GM19023 (cell line): ENCODE results near the gene HECTD2.
"Not testable (repeated sequence)": the region's sequence is repeated elsewhere in the genome, so short reads cannot be mapped to it uniquely, and the experiment has no call there.

Source experiments
- ATAC-seq: cut with Tn5 transposase; IDR thresholded peaks from one replicate; pipeline ENCODE4 v1.9.1; 2021; ENCODE audit warnings: mild to moderate bottlenecking, moderate library complexity; ENCODE audit not compliant: unreplicated experiment

HECTD2 gene

DNA sequence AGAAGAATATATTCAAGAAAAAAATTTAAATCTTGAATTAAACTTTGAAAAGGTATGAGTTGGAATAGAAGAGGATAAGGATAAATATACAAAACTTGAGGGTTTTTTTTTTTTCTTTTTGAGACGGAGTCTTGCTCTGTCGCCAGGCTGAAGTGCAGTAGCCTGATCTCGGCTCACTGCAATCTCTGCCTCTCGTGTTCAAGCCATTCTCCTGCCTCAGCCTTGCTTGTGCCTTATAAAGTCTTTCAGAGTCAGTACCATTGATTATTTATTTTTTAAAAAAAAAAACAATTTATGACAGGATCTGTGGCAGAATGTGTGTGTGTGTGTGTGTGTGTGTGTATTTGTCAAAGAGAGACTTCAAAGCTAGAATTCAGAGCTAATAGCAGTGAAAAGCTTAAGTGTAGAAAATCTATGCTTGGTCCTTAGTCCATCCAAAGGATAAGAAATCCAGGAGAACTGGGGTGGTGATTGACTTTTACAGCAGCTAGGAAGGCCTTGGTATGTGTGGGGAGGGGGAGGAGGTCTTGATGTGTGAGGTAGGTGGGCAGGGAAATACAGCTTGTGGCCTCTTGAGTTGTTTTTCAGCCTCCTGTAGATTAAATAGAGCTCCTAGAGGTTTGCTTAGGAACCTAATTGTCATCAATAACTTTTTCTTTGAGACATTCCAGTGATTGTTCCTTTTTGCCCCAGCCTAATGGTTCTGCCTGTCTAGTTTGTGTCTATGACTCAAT, 2.4 kb downstream of the HECTD2 start:
- ATAC-seq = no peak

DNA sequence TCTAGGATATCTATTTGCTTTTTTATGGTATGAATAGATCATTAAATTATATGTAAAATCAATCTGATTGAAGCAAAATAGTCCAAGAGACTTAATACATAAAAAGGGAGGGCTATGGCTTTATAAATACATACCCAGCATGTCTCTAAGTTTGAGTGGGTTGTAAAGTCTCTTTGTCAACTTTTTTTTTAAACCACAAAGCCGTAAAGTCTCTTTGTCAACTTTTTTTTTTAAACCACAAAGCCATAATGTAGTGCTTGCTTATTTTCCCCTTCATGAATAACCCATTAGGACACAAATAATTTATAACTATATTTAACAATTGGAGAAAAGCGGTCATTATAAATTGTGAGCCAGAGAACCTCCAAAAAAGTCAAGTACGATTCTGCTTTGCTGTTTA, 5.7 kb downstream of the HECTD2 start:
- no peak for ATAC-seq

DNA sequence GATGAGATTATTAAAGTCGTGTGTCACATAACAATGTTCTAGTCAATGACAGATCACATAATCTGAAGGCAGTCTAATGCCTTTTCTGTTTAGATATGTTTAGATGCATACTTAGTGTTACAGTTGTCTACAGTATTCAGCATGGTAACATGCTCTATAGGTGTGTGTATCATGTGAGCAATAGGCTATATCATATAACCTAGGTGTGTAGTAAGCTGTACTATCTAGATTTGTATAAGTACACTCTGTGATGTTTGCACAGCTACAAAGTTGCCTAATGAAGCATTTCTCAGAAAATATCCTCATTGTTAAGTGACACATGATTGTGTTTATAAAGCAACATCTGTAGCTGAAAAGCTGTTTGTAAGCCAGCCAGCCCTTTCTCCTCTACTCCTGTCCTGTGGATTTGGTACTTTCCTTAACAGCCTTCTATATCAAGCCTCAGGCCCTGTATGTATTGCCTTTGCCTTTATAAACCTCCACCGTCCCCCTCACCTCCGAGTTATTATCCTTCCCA, 6.3 kb downstream of the HECTD2 start:
- ATAC-seq = no peak

DNA sequence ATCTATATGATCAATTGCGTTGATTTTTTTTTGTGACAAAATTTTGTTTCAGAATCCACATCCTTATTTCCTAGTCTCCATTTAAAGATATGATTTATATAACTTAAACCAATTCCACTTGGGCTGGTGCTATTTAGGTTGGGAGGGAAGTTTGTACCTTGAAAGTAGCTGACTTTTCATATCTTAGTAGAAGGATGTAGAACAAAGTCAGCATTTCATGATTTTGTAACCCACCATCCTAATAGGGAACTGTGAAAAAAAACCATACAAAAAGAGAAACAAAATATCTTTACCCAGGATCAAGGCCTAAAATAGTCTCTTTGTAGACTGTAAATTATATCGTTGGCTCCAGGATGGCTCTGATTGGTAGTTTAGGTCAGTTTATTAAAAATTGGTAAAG, 8.3 kb downstream of the HECTD2 start:
- ATAC-seq = no peak

DNA sequence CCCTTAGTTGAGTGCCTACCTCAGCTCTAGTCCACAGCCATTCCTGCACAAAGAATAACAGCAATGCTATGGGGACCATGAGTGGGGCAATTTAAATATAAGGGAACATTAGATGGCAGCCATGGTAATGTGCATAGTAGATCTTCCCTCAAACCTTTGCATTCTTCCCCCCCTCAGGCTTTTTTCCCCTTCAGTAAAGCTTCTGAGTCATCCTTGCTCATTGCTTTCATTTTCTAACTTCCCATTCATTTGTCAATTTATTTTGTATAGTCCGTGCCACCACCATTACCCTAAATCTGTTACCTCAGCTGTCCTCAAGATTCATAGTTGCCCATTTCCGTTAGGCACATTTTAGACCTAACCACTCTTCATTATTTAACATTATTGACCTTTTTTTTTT, 10.7 kb downstream of the HECTD2 start:
- ATAC-seq = no peak

DNA sequence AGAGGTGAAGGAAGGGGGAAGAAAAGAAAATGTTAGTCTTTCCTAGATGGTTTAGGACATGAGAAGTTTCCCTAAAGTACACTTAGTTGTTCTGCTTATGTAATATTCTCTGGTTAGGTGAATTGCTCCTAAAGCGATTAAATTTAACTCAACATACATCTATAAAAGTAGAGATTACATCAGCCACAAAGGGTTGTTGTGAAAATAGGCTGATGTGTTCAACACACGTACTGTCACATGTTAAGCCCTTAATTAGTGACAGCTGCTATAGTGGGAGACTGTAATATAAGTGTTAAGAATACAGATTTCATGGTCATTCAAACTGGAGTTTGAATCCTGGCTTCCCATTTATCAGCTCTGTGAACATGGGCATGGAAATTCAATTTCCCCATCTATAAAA, 12.8 kb downstream of the HECTD2 start:
- ATAC-seq = no peak

DNA sequence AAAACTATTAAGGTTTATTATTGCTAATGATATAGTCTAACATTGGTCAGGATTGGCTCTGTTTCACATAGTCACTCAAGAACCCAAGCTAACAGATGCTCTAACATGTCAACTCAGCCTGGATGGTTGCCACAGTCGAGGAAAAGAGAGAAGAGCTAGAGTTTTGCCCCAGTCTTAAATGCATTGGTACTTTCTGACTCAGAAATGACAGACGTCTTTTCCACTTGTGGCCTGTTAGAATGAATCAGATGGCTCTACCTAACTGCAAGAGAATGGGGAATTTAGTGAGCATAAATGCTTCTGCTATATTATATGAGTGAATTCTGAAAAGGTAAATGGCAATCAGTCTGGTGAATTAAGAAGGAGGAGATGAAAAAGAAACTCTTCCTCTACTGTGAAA, 13.9 kb downstream of the HECTD2 start:
- no peak for ATAC-seq

DNA sequence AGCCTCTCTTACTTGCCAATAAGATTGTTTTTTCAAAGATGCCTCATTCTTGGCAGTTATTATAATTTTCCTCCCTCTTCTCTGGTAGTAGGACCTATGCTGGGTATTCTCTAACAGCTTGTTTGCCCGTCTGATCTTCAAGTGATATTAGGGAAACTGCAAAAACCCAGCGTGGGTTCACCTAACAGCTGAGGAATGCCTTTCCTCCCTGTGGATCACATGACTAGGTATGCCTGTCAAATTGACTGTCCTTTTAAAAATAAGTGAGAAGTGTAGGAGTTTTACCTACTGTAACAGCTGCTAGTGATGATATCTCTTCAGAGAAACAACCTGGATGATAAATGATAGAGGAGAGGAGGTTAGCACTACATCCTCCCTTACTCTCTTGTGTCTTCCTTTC, 22.0 kb downstream of the HECTD2 start:
- no peak for ATAC-seq

DNA sequence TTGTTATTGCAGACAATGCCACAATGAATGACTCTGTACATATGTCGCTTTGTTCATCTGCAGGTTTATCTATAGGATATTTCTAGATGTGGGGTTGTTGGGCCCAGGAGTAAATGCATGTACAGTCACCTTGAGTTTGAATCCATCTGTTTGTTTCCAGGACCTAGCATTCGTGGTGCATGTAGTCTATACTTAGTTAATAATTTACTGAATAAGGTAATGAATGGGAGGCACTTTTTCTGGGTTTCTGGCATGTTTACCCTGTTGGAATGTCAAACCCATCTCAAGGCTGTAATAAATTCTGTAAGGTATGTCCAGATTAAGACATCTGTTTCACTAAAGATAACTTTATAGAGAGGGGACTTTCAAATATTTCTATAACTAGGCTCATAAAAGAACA, 23.5 kb downstream of the HECTD2 start:
- ATAC-seq = no peak

DNA sequence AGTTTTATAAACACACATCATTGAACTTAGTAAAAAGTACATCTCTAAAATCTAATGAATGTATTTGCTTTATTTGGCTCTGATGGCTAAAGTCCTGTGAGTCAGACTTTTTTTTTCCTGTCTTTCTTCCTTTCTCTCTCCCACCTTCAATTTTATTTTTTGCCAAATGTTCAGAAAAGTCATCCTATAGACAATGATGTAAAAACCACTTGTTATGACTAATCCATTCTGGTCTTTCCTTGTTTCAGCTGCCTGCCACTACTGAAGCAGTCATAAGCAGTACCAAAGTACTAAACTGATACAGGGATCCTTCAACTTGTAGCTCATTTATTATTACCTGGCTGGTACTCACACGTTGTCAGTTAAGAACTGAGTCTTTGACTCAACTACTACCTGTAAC, 23.9 kb downstream of the HECTD2 start:
- ATAC-seq = no peak

DNA sequence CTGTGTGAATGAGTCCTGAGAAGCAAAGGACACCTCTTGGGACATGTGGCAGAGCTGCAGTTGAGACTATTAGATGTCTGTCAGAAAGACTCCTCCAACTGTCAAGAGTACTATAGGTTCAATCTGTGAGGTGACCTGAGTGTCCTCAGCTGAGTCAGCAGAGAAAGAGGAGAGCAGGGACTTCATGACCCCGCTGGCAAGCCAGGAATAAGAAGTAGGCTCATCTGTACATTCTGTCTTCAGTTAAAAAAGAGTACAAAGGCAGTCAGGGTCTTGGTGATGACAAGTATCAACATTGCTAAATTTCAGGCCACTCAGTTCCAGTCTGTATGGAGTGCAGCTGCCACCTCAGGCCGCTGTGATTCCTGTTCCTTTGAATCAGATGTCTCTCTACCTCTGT, 25.1 kb downstream of the HECTD2 start:
- no peak for ATAC-seq

DNA sequence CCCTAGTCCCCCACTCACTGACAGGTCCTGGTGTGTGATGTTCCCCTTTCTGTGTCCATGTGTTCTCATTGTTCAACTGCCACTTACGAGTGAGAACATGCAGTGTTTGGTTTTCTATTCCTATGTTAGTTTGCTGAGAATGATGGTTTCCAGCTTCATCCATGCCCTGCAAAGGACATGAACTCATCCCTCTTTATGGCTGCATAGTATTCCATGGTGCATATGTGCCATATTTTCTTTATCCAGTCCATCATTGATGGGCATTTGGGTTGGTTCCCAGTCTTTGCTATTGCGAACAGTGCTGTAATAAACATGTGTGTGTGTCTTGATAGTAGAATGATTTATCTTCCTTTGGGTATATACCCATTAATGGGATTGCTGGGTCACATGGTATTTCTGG, 28.1 kb downstream of the HECTD2 start:
- not testable (repeated sequence) for ATAC-seq

DNA sequence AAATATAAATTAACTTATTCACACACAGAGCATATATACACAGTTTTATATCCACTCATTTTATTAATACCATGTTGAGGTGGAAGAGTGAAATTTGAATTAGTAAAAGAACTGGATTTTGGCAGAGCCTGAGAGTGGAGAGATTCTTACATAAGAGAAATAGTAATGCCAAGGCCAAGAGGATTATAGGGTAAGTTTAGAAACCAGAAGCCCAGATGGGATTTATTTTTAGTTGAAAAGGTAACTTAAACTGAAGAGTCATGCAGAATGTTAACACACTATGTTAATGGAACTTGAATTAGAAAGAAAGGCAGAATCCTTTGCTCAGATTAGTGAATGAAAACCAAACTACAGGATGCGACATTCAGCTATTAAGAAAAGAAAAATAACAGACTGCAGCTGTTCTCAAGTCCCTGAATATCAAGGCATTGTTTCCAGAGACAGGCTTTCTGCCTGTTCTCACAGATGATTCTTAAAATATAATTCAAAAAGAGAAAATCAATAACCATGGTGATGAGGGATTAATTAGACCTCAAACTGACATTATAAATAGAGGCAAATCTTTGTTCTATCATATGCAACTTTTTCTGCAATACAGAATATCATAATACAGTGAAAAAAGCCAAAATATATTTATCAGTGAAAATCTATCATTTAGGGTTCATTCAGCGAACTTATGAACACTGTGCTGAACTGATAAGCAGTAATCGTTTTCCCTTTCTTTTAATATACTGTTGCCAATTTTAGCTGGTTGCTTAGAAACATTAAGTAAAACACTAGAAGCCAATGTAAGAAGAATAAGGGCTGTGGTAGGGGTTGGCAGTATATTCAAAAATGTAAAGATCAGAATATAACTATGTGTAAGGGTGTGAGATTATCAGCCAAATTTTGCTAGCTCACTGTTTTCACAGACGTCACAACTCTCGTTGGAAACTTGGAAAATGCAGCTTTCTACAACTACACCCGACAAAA, 34.4 kb downstream of the HECTD2 start:
- ATAC-seq = no peak

DNA sequence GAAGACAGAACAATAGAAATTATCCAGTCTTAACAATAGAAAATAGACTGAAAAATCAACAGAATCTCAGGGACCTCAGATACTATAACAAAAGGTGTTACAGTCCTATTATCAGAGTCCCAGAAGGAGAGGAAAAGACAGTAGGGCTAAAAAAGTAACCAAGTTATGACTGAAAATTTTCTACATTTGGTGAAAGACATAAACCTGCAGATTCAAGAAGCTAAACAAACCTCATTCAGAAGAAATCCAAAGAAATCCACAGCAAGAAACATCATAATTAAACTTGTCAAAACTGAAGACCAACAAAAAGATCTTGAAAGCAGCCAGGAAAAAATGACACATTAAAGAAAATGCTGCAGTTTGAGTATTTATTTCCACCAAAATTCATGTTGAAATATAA, 41.9 kb downstream of the HECTD2 start:
- no peak for ATAC-seq

DNA sequence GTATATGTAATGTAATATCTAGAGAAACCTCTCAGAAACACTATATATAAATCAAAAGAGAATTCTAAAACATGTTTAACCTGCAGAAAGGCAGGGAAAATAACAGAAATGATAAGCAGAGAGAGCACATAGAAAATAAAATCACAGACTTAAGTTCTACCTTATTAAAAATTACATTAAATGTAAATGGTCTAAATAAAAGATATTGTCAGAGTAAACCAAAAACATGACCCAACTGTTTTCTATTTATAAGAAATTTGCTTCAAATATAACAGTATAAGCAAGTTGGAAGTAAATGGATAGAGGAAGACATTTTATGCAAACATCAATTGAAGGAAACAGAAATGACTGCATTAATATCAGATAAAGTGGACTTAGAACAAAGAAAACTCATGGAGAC, 43.4 kb downstream of the HECTD2 start:
- ATAC-seq = no peak

DNA sequence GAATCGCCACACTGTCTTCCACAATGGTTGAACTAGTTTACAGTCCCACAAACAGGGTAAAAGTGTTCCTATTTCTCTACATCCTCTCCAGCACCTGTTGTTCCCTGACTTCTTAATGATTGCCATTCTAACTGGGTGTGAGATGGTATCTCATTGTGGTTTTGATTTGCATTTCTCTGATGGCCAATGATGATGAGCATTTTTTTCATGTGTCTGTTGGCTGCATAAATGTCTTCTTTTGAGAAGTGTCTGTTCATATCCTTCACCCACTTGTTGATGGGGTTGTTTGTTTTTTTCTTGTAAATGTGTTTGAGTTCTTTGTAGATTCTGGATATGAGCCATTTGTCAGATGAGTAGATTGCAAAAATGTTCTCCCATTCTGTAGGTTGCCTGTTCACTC, 45.0 kb downstream of the HECTD2 start:
- not testable (repeated sequence) for ATAC-seq

DNA sequence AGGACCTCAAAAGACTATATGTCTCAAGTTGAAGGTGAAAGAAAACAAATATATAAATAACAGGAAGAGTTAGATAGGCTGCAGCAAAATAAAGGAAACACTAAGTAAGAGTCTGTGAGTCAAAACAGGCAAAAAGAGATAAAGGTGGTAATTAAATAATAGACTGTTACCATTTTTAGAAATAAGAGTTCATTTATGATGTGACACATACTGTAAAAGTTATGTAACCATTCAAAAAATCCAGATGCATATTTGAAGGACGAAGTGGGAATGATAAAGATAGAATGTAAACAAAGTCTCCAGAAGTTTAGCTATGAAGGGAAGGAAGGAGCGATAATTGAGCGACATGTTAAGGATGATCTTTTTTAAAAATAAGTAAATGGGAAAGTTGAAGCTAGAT, 50.5 kb downstream of the HECTD2 start:
- no peak for ATAC-seq

DNA sequence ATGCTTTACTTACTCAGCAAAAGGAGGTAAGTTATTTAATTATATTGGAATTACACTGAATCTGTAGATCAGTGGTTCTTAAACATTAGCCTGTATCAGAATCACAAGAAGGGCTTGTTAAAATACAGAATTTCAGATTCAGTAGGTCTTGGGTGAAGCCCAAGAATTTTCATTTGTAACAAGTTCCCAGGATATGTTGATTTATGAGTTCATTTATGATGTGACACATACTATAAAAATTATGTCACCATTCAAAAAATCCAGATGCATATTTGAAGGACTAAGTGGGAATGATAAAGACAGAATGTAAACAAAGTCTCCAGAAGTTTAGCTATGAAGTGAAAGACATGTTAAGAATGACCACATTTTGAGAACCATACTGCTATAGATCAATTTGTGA, 52.3 kb downstream of the HECTD2 start:
- ATAC-seq = no peak

DNA sequence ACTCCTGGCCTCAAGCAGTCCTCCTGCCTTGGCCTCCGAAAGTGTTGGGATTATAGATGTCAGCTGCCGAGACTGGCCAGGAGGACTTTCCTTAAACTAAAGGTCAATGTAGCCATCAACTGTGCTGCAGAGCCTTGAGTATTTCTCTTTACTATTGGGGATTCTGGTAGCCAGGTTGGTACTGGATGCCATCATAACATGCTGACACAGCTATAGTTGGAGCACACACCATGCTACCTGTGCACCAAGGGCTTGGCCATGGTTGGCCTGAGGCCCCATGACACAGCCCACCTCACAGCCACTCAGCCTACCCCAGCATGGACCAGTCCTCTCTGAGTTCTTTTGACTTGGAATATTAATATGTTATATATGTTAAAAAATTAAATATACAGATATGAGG, 54.4 kb downstream of the HECTD2 start:
- ATAC-seq = no peak

DNA sequence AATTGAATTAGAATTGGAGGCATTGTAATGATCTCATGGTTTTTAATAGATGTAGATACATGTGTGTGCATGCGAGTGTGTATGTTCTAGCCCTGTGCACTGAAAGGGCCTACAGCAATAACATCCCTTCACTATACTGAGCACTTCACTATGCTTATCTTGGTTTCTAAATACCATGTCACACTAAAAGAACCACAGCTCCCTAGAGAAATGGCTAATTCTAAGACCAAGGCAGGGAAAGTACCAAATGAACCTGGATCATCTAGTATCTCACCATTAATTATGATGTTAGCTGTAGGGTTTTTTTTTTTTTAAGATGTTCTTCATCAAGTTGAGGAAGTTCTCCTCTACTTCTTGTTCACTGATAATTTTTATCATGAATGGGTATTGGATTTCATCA, 55.1 kb downstream of the HECTD2 start:
- no peak for ATAC-seq

DNA sequence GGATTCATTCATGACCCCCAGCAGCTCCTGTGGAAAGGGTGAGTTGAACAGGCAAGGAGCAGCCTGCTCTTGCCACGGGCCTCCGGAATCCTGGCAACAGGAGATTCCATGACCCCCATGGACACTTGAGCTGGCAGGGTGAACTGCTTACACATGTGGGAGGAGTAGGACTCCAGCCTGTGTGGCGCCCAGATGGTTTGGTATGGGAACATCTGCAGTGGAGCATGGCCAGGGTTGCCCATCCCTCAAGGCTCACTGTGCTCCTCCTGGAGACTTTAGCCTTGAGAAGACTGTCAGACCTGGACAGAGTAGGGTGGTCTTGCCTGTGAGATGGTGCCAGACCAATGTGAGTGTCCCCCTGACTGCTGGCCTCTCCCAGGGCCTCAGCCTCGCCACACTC, 57.0 kb downstream of the HECTD2 start:
- ATAC-seq = no peak

DNA sequence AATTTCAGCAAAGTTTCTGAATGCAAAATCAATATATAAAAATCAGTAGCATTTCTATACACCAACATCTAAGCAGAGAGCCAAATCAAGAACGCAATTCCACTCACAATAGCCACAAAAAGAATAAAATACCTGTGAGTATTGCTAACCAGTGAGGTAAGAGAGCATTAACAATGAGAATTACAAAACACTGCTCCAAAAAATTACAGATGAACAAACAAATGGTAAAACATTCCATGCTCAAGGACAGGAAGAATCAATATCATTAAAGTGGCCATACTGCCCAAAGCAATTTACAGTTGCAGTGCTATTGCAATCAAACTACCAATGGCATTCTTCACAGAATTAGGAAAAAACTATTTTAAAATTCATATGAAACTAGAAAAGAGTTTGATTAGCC, 61.5 kb downstream of the HECTD2 start:
- ATAC-seq = no peak
